Measurements from ENCODE around the gene KIF24.
A peak's percentile ranks its signal among the peaks of the same experiment; 100 is the strongest.
"Not testable (repeated sequence)": the region's sequence is repeated elsewhere in the genome, so short reads cannot be mapped to it uniquely, and the experiment has no call there.

The KIF24 gene

DNA sequence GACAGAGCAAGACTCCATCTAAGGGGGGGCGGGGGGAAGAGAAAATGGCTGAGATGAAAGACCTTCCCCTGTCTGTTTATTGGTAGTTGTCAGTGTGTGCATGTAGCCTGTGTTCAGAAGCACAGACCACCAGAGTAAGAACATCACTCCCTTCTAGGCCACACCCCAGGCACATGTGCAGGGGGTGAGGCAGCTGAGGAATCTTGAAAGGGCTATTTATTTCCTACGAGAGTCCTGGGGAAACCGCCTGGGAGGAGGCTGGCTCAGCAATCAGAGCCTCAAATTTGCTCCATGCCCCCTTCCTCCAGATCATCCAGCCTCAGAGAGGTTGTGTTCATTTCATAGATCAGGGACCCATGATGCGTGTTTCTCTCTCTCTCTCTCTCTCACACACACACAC lies 40.6 kb upstream of the KIF24 start:
- no peak overlapping the region for H3K4me3 ChIP-seq (ENCODE audit: low read depth, low read length)
- DNase-seq (ENCODE audit: low read depth), result no peak
- no peak for TF ChIP-seq CTCF (conservative IDR thresholded peaks at IDR 0.05; ENCODE audit: low read depth, low read length)

- not testable (repeated sequence) for DNase-seq (ENCODE audit: low read depth)
Measured at GRCh38 chr9:34368796-34369195, 39.7 kb upstream of the KIF24 start.

DNA sequence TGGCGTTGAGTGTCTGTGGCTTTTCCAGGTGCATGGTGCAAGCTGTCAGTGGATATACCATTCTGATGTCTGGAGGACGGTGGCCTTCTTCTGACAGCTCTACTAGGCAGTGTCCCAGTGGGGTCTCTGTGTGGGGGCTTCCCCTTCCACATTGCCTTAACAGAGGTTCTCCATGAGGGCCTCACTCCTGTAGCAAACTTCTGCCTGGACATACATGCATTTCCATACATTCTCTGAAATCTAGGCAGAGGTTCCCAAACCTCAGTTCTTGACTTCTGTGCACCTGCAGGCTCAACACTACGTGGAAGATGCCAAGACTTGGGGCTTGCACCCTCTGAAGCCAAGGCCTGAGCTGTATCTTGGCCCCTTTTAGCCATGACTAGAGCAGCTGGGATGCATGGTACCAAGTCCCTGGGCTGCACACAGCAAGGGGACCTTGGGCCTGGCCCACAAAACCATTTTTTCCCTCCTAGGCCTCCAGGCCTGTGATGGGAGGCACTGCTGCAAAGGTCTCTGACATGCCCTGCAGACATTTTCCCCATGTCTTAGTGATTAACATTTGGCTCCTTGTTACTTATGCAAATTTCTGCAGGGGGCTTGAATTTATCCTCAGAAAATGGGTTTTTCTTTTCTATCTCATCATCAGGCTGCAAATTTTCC lies 38.8 kb upstream of the KIF24 start:
- not testable (repeated sequence) for H3K4me3 ChIP-seq (ENCODE audit: low read depth, low read length); DNase-seq (ENCODE audit: low read depth)

More at GRCh38 chr9:34368796-34369195, 39.7 kb upstream of the KIF24 start:
- not testable (repeated sequence) for H3K4me3 ChIP-seq (ENCODE audit: low read depth, low read length)

GRCh38 chr9:34366365-34366764 lies 37.3 kb upstream of the KIF24 start:
- no peak for TF ChIP-seq CTCF (conservative IDR thresholded peaks at IDR 0.05; ENCODE audit: low read depth, low read length)
- no peak for DNase-seq (ENCODE audit: low read depth)
- no peak overlapping the region for H3K4me3 ChIP-seq (ENCODE audit: low read depth, low read length)

DNA sequence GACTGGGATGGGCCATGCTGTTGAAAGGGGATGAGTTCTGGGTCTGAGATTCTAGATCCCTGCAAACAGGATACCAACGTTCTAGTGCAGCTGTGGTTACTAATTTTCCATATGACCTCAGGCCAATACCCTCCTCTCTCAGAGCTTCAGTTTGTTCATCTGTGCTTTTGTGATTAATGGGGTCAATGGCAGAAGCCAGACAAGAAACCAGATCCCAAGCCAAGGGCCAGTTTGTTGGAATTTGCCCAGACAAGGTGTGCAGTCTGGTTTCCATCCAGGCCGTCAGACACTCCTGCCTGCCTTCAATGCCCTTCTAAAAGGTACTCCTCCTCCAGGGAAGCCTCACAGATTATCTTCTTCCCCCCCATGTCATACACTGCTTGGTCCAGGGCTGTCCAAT lies 36.2 kb upstream of the KIF24 start:
- DNase-seq (ENCODE audit: low read depth), result no peak
- no peak for TF ChIP-seq CTCF (conservative IDR thresholded peaks at IDR 0.05; ENCODE audit: low read depth, low read length)
- H3K4me3 ChIP-seq (ENCODE audit: low read depth, low read length), result no peak overlapping the region

GRCh38 chr9:34363619-34364351 lies 34.7 kb upstream of the KIF24 start:
- peak overlapping the region; percentile 24 for H3K4me3 ChIP-seq (ENCODE audit: low read depth, low read length)
- TF ChIP-seq CTCF (conservative IDR thresholded peaks at IDR 0.05; ENCODE audit: low read depth, low read length), result no peak
- DNase-seq (ENCODE audit: low read depth), result peak; percentile 59

GRCh38 chr9:34362614-34363214 lies 33.6 kb upstream of the KIF24 start:
- no peak for TF ChIP-seq CTCF (conservative IDR thresholded peaks at IDR 0.05; ENCODE audit: low read depth, low read length)
- no peak for DNase-seq (ENCODE audit: low read depth)
- no peak overlapping the region for H3K4me3 ChIP-seq (ENCODE audit: low read depth, low read length)

DNA sequence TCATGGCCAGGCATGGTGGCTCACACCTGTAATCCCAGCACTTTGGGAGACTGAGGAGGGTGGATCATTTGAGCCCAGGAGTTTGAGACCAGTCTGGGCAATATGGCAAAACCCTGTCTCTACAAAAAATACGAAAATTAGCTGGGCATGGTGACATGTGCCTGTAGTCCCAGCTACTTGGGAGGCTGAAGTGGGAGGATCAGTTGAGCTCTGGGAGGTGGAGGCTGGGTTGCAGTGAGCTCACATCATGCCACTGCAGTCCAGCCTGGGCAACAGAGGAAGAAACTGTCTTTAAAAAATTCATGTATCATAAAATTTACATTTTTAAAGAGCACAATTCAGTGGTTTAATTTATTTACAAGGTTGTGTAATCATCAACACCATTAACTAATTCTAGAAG lies 23.9 kb upstream of the KIF24 start:
- DNase-seq (ENCODE audit: low read depth); H3K4me3 ChIP-seq (ENCODE audit: low read depth, low read length): not testable (repeated sequence)

DNA sequence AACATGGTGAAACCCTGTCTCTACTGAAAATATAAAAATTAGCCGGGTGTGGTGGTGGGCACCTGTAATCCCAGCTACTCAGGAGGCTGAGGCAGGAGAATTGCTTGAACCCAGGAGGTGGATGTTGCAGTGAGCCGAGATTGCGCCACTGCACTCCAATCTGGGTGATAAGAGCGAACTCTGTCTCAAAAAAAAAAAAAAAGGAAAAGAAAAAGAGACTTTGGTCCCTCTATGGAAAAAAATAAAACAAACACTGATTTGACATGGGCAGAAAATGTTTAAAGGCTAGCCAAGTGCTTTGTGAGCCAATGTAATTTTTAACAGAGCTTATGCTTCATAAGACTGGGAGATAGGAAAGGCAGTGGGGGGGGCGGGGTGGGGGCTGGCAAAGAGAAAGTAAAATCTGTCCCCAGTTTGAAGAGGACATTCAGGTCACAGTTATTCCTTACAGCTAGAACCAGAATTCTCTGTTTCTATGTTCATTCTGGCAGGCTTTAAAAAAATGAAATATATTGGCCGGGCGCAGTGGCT lies 23.1 kb upstream of the KIF24 start:
- H3K4me3 ChIP-seq (ENCODE audit: low read depth, low read length); DNase-seq (ENCODE audit: low read depth): not testable (repeated sequence)
